Dermis microvascular lymphatic vessel endothelial cell (primary cell): Measurements from ENCODE around the gene SLC1A2. TPM values are rescaled to one million over a fixed set of nuclear protein-coding genes. Genes with fewer than 3 reads are reported as not detected.
A peak's percentile ranks its signal among the peaks of the same experiment; 100 is the strongest.

ENCODE experiments used
- DNase-seq, 2 donors: peaks; one replicate each; pipeline versions ENCODE4 v3.0.0 to v3.0.0-alpha.2; 2010; ENCODE audit warnings: low read depth in 2 of 2
- total RNA-seq: library from RNA; depleted of rRNA; stranded (reverse); fragments of >200 nt; gene quantifications from 2 replicates; pipeline ENCODE4 v1.2.1, GENCODE V29; 2014

SLC1A2 gene
- total RNA-seq, 1 donor from 2014 or later, result not detected

- no peak for DNase-seq
These were observed 5.0 kb downstream of the SLC1A2 start for GRCh38 chr11:35414311-35414710.

GRCh38 chr11:35413598-35413997, 5.8 kb downstream of the SLC1A2 start:
- no peak for DNase-seq

- peak in 1 of 2 donors; percentile 6 for DNase-seq
These were observed 7.1 kb downstream of the SLC1A2 start for GRCh38 chr11:35412285-35412684.

- DNase-seq, result no peak
These were observed 12.3 kb downstream of the SLC1A2 start for GRCh38 chr11:35407041-35407440.

GRCh38 chr11:35404388-35404775, 15.0 kb downstream of the SLC1A2 start:
- DNase-seq, result peak in 1 of 2 donors; percentile 25

- no peak for DNase-seq
These were observed 15.5 kb downstream of the SLC1A2 start for GRCh38 chr11:35403765-35404387.

- no peak for DNase-seq
These were observed 16.4 kb downstream of the SLC1A2 start for GRCh38 chr11:35402751-35403660.

GRCh38 chr11:35398881-35399280, 20.5 kb downstream of the SLC1A2 start:
- DNase-seq, result no peak

- DNase-seq, result no peak
These were observed 24.4 kb downstream of the SLC1A2 start for GRCh38 chr11:35394941-35395340.

GRCh38 chr11:35393098-35393497, 26.3 kb downstream of the SLC1A2 start:
- DNase-seq, result no peak

- DNase-seq, result peak; percentile 27 to 57
These were observed 27.3 kb downstream of the SLC1A2 start for GRCh38 chr11:35391922-35392688.

- DNase-seq, result no peak
These were observed 28.3 kb downstream of the SLC1A2 start for GRCh38 chr11:35390737-35391682.

- no peak for DNase-seq
These were observed 29.4 kb downstream of the SLC1A2 start for GRCh38 chr11:35389897-35390465.

- DNase-seq, result no peak
These were observed 30.2 kb downstream of the SLC1A2 start for GRCh38 chr11:35389112-35389511.

GRCh38 chr11:35388061-35388460, 31.3 kb downstream of the SLC1A2 start:
- no peak for DNase-seq

- DNase-seq, result no peak
These were observed 32.0 kb downstream of the SLC1A2 start for GRCh38 chr11:35387111-35387982.

- DNase-seq, result no peak
These were observed 35.4 kb downstream of the SLC1A2 start for GRCh38 chr11:35383953-35384352.

GRCh38 chr11:35381709-35382322, 37.5 kb downstream of the SLC1A2 start:
- no peak for DNase-seq

GRCh38 chr11:35380603-35381002, 38.8 kb downstream of the SLC1A2 start:
- no peak for DNase-seq
